Esophagus squamous epithelium (tissue), 4 donors: ENCODE data around the gene AUTS2.

Source experiments
- CTCF ChIP-seq, 6 experiments: fragments of 450-650 bp in 4 of 6; fragments of 200-600 bp in 2 of 6; sonication (generic) in 2 of 6; IDR thresholded peaks; one replicate each; pipeline ENCODE4 v1.5.1; 2016 to 2019; ENCODE audit warnings: antibody characterized with exemption in 6 of 6, mild to moderate bottlenecking in 4 of 6, moderate library complexity in 4 of 6
- POLR2A ChIP-seq, 4 donors: fragments of 450-650 bp; IDR thresholded peaks; one replicate each; pipeline ENCODE4 v1.6.1; 2017; ENCODE audit warnings: antibody characterized with exemption in 4 of 4, mild to moderate bottlenecking in 4 of 4, moderate library complexity in 3 of 4

DNA sequence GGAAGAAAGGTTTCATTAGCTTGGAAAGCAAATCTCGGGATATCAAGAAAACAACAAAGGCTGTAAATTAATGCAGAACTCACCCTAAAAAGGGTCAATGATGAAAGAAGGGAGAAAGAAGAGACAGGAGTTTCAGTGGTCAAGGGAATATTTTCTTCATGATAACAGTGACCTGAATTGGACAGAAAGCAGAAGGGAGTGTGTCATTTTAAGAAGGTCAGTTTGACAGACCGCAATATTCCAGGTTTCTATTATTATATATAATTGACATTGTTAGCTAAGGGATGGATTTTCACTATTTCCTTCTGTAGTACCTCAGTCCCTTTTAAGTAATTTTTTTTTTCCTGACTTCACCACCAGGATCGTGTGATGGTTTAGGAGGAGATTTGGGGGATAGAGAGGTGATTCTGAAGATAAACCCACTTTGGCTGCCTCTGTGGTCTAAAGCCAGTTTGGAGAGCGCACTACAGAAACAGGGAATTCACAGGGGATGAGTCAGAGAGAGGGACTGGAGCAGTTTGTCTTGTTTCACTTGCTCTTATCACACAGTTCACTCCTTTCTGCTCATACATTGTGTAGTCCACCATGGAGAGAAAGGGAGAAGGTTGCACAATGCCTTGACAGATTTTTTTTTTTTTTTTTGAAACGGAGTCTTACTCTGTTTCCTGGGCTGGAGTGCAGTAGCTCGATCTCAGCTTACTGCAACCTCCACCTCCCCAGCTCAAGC lies 417.9 kb downstream of the AUTS2 start:
- TF ChIP-seq CTCF (IDR thresholded peaks at IDR 0.05): no peak
- TF ChIP-seq POLR2A (IDR thresholded peaks at IDR 0.05): no peak
